Endothelial cell of umbilical vein (primary cell): Measurements from ENCODE around the gene PIGM. TPM values are rescaled to one million over a fixed set of nuclear protein-coding genes. Genes with fewer than 3 reads are reported as not detected.

Source experiments
- BruUV-seq: library from RNA; stranded (reverse); fragments of 400-500 nt; replicated peaks from 2 replicates; lab custom pipeline; 2021; lab: Mats Ljungman, UMichigan
- CTCF ChIA-PET: fragments of 300-600, 350-600 bp; sonication (Branson Sonifier 250); formaldehyde crosslinking; loops from one replicate; lab custom pipeline; 2021; ENCODE audit warnings: antibody characterized with exemption, inconsistent platforms; lab: Charles Lee
- POLR2A ChIA-PET: fragments of 300-600, 350-600 bp; sonication (Branson Sonifier 250); formaldehyde crosslinking; loops from one replicate; lab custom pipeline; 2021; ENCODE audit warnings: antibody characterized with exemption, inconsistent platforms; lab: Charles Lee
- DNase-seq: peaks from one replicate; pipeline ENCODE4 v3.0.0-alpha.2; 2011; ENCODE audit warnings: low read depth, low spot score
- FAIRE-seq: peaks from 2 replicates; lab custom pipeline; 2011; peaks lifted over from hg19 to GRCh38; lab: Jason Lieb, UNC
- H2AFZ ChIP-seq: 2 replicates; pipeline ENCODE4 v1.6.0; 2012; ENCODE audit warnings: low read depth, low read length, control low read depth, inconsistent platforms
- H3K27ac ChIP-seq: 2 replicates; pipeline ENCODE4 v1.5.1; 2011; ENCODE audit warnings: low read depth, mild to moderate bottlenecking, control low read depth, low read length, moderate library complexity; ENCODE audit not compliant: insufficient read depth
- H3K27me3 ChIP-seq, 2 experiments: 2 replicates each; pipeline versions ENCODE4 v1.6.0 to v1.6.1; 2011; ENCODE audit warnings: low read length in 2 of 2, mixed read lengths in 1 of 2; ENCODE audit not compliant: control insufficient read depth in 2 of 2, insufficient read depth in 2 of 2
- H3K36me3 ChIP-seq, 2 experiments: 2 replicates in 1 of 2; 3 replicates in 1 of 2; pipeline ENCODE4 v1.5.1; 2011; ENCODE audit warnings: low read length in 2 of 2, mild to moderate bottlenecking in 1 of 2, moderate library complexity in 1 of 2; ENCODE audit not compliant: control insufficient read depth in 2 of 2, insufficient read depth in 2 of 2; ENCODE audit errors: extremely low read depth in 1 of 2
- H3K4me1 ChIP-seq: 3 replicates; pipeline ENCODE4 v1.5.1; 2011; ENCODE audit warnings: mild to moderate bottlenecking, low read length; ENCODE audit not compliant: control insufficient read depth, insufficient read depth; ENCODE audit errors: extremely low read depth
- H3K4me2 ChIP-seq: 2 replicates; pipeline ENCODE4 v1.6.1; 2011; ENCODE audit warnings: low read length, control low read depth, mixed read lengths; ENCODE audit not compliant: insufficient read depth
- H3K4me3 ChIP-seq, 3 experiments: fragments of 200-600 bp in 1 of 3; sonication (generic), shearing (Covaris generic) in 1 of 3; replicated peaks in 1 of 3; 2 replicates each; pipeline ENCODE4 v1.5.1; 2011 to 2016; ENCODE audit warnings: control low read depth in 3 of 3, low read length in 3 of 3, mild to moderate bottlenecking in 2 of 3, inconsistent platforms in 1 of 3, low read depth in 1 of 3, moderate library complexity in 1 of 3; ENCODE audit not compliant: insufficient read depth in 1 of 3
- H3K79me2 ChIP-seq: 2 replicates; pipeline ENCODE4 v1.6.0; 2012; ENCODE audit warnings: low read length, inconsistent platforms; ENCODE audit not compliant: control insufficient read depth, insufficient read depth
- H3K9ac ChIP-seq: replicated peaks from 2 replicates; pipeline ENCODE3; 2011; ENCODE audit warnings: low read length, control low read depth; ENCODE audit not compliant: insufficient read depth; ENCODE audit errors: extremely low read depth
- H3K9me1 ChIP-seq: replicated peaks from 3 replicates; pipeline ENCODE4 v1.6.0; 2011; ENCODE audit warnings: mild to moderate bottlenecking, low read length; ENCODE audit not compliant: control insufficient read depth, insufficient read depth; ENCODE audit errors: extremely low read depth
- H3K9me3 ChIP-seq: replicated peaks from 2 replicates; pipeline ENCODE4 v1.5.1; 2012; ENCODE audit warnings: low read length, inconsistent platforms; ENCODE audit not compliant: control insufficient read depth, insufficient read depth
- H4K20me1 ChIP-seq: replicated peaks from 2 replicates; pipeline ENCODE3; 2011; ENCODE audit warnings: mild to moderate bottlenecking, low read length; ENCODE audit not compliant: control insufficient read depth, insufficient read depth; ENCODE audit errors: extremely low read depth
- EZH2 ChIP-seq: IDR thresholded peaks from 2 replicates; pipeline ENCODE4 v1.6.1; 2012; ENCODE audit warnings: borderline replicate concordance, low read depth, mild to moderate bottlenecking, moderate library complexity, low read length, inconsistent platforms; ENCODE audit not compliant: severe bottlenecking
- FOS ChIP-seq: IDR thresholded peaks from 2 replicates; pipeline ENCODE4 v1.6.1; 2011; ENCODE audit warnings: mild to moderate bottlenecking, low read length, moderate library complexity, borderline replicate concordance; ENCODE audit not compliant: insufficient read depth
- GATA2 ChIP-seq: IDR thresholded peaks from 2 replicates; pipeline ENCODE4 v1.7.0; 2011; ENCODE audit warnings: low read depth, mild to moderate bottlenecking, moderate library complexity, mixed read lengths, low read length; ENCODE audit not compliant: insufficient read length, insufficient read depth
- JUN ChIP-seq: IDR thresholded peaks from 2 replicates; pipeline ENCODE4 v1.6.1; 2011; ENCODE audit warnings: borderline replicate concordance, low read depth; ENCODE audit not compliant: insufficient read length, insufficient read depth
- MYC ChIP-seq: IDR thresholded peaks from one replicate; pipeline ENCODE4 v1.6.1; 2011; ENCODE audit warnings: mild to moderate bottlenecking, low read depth, low read length
- POLR2A ChIP-seq: IDR thresholded peaks from 2 replicates; pipeline ENCODE4 v1.6.1; 2012; ENCODE audit warnings: low read depth, mild to moderate bottlenecking, control low read depth, low read length
- POLR2AphosphoS5 ChIP-seq: IDR thresholded peaks from 2 replicates; pipeline ENCODE4 v1.6.1; 2012; ENCODE audit warnings: low read depth, mild to moderate bottlenecking, control low read depth, low read length, moderate library complexity; ENCODE audit not compliant: insufficient read depth
- dilution Hi-C: fragments of 300-500 bp; cut with MboI; formaldehyde crosslinking; loops from one replicate; pipeline ENCODE4 v1.15.0; 2019; ENCODE audit warnings: low sequenced_read_pairs; ENCODE audit not compliant: extremely low pct_ligation_motif_present
- intact Hi-C: fragments of 100-400 bp; cut with micrococcal nuclease; formaldehyde crosslinking; loops from one replicate; pipeline ENCODE4 v1.10.0; 2022
- polyA plus RNA-seq, 4 experiments: library from polyadenylated mRNA; depleted of rRNA in 3 of 4; stranded (reverse) in 3 of 4; unstranded in 1 of 4; fragments of >200 nt; gene quantifications; 2 replicates each; pipeline versions ENCODE4 v1.2.1 to v1.2.3, GENCODE V29; 2011 to 2012; ENCODE audit warnings: missing spikeins in 1 of 4
- total RNA-seq: library from RNA; stranded (reverse); gene quantifications from 2 replicates; pipeline ENCODE4 v1.2.3, GENCODE V29; 2021
- TF ChIP-seq, protein P1 (sequence below): IDR thresholded peaks from 2 replicates; pipeline ENCODE4 v1.6.1; 2011; ENCODE audit not compliant: insufficient read depth, insufficient read length
- TF ChIP-seq, protein P2 (sequence below), 2 donors: IDR thresholded peaks; 1 replicate in 1 of 2; 2 replicates in 1 of 2; pipeline ENCODE4 v1.5.1; 2011; ENCODE audit warnings: low read length in 2 of 2, mild to moderate bottlenecking in 2 of 2, moderate library complexity in 2 of 2, control low read depth in 1 of 2, inconsistent platforms in 1 of 2, low read depth in 1 of 2; ENCODE audit not compliant: insufficient read depth in 1 of 2; ENCODE audit errors: extremely low read depth in 1 of 2

The PIGM gene
- total and polyA plus RNA-seq, 2 donors (not counting 3 experiments of a cell fraction or from before 2014, with no cell fraction given) = 3.4 to 5.4 TPM

DNA sequence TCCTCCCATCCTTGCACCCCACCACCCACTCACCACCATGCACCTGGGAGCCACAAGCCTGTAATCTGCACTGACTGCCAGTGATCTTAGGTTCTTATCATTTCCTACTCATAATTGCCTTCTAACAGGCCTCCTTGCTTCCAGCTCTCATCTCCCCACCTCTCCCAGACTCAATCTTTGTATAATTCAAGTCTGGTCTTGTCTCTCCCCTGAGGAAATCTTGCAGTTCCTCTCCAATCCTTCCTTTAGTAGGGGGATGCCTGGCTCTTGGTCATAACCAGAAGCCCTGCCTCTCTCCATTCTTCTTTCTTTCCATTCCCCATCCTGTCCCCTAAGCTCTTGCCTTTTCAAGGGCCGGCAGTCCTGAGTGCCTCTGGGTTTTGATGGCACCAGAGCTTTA, 27.8 kb downstream of the PIGM start:
- H3K4me2 ChIP-seq = no peak overlapping the region
- intact Hi-C loops = no loop called here
- POLR2A ChIA-PET = no interaction called here
- CTCF ChIA-PET = interaction anchor here (0.7 to 7.4 kb wide), 11 partner anchors 33 to 871 kb away, joined by 3 to 169 read pairs (median 4); partner anchors contain the start of gene IGSF9
- DNase-seq (no peak), FAIRE-seq (no peak)
- H3K27me3 ChIP-seq = peaks cover 3 to 12% of the 10 kb centered on the region in 2 experiments
- H3K4me3 ChIP-seq = no peak overlapping the region
- dilution Hi-C loops = no loop called here
- no peaks in the 10 kb centered on the region for H3K36me3 ChIP-seq
- TF ChIP-seq POLR2A (no peak), JUN (no peak), POLR2AphosphoS5 (no peak), MYC (no peak), FOS (no peak), EZH2 (no peak), GATA2 (no peak)
- TF ChIP-seq, protein P1, sequence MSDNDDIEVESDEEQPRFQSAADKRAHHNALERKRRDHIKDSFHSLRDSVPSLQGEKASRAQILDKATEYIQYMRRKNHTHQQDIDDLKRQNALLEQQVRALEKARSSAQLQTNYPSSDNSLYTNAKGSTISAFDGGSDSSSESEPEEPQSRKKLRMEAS = no peak
- H3K79me2 ChIP-seq = no peaks in the 10 kb centered on the region
- H4K20me1 ChIP-seq = no peaks in the 10 kb centered on the region
- no peak overlapping the region for H2AFZ ChIP-seq
- H3K4me1 ChIP-seq = no peaks in the 10 kb centered on the region
- no peak overlapping the region for H3K9ac ChIP-seq
- no peak overlapping the region for H3K27ac ChIP-seq
- BruUV-seq = no TSS peak
- H3K9me1 ChIP-seq = no peaks in the 10 kb centered on the region
- H3K9me3 ChIP-seq = no peaks in the 10 kb centered on the region

DNA sequence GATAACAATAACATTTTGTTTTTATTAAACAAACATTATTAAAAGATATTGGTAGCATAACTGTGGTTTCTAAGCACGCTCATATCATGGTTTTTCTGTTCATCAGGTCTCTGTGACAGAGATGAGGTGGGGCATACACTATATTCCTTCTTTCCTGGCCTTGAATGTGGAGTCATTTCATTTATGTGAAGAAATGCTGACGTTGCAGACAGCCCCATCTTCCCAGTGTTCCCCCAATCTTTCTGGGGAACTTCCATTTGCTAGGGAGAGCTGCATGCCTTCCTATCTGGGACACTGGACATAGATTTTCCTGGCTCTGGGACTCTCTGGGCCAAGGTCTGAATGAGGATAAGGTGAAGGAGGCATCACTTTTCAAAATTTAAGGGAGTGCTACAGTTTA, 30.4 kb downstream of the PIGM start:
- ChIA-PET POLR2A (no interaction called here), CTCF (interaction anchor here (0.6 to 1.8 kb wide), 5 partner anchors 11 to 869 kb away, joined by 3 to 6 read pairs (median 4); no protein-coding TSS in a partner anchor)
- Histone ChIP-seq H3K9me1 (no peaks in the 10 kb centered on the region), H3K27ac (no peak overlapping the region), H3K9ac (no peak overlapping the region), H4K20me1 (no peaks in the 10 kb centered on the region), H2AFZ (no peak overlapping the region), H3K4me3 (no peak overlapping the region), H3K79me2 (no peaks in the 10 kb centered on the region), H3K4me1 (no peaks in the 10 kb centered on the region), H3K4me2 (no peak overlapping the region), H3K27me3 (peaks cover 6 to 14% of the 10 kb centered on the region in 2 experiments), H3K36me3 (no peaks in the 10 kb centered on the region), H3K9me3 (no peaks in the 10 kb centered on the region)
- BruUV-seq = no TSS peak
- dilution Hi-C loops = no loop called here
- FAIRE-seq = no peak
- DNase-seq = no peak
- intact Hi-C loops = no loop called here
- no peak for TF ChIP-seq GATA2
- no peak for TF ChIP-seq JUN
- TF ChIP-seq POLR2A = no peak
- TF ChIP-seq MYC = no peak
- TF ChIP-seq FOS = no peak
- no peak for TF ChIP-seq POLR2AphosphoS5
- TF ChIP-seq, protein P1 = no peak
- TF ChIP-seq EZH2 = no peak
- TF ChIP-seq, protein P2, sequence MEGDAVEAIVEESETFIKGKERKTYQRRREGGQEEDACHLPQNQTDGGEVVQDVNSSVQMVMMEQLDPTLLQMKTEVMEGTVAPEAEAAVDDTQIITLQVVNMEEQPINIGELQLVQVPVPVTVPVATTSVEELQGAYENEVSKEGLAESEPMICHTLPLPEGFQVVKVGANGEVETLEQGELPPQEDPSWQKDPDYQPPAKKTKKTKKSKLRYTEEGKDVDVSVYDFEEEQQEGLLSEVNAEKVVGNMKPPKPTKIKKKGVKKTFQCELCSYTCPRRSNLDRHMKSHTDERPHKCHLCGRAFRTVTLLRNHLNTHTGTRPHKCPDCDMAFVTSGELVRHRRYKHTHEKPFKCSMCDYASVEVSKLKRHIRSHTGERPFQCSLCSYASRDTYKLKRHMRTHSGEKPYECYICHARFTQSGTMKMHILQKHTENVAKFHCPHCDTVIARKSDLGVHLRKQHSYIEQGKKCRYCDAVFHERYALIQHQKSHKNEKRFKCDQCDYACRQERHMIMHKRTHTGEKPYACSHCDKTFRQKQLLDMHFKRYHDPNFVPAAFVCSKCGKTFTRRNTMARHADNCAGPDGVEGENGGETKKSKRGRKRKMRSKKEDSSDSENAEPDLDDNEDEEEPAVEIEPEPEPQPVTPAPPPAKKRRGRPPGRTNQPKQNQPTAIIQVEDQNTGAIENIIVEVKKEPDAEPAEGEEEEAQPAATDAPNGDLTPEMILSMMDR (IDR thresholded peaks at IDR 0.05; ENCODE audit: extremely low read depth in 1 of 2, insufficient read depth in 1 of 2, low read depth in 1 of 2, low read length in 2 of 2) = no peak
